GM19438 (cell line): Measurements from ENCODE around the gene TSPO2.

Experiments used
- ATAC-seq: cut with Tn5 transposase; IDR thresholded peaks from one replicate; pipeline ENCODE4 v1.9.1; 2021; ENCODE audit warnings: low read depth; ENCODE audit not compliant: unreplicated experiment

TSPO2 gene

DNA sequence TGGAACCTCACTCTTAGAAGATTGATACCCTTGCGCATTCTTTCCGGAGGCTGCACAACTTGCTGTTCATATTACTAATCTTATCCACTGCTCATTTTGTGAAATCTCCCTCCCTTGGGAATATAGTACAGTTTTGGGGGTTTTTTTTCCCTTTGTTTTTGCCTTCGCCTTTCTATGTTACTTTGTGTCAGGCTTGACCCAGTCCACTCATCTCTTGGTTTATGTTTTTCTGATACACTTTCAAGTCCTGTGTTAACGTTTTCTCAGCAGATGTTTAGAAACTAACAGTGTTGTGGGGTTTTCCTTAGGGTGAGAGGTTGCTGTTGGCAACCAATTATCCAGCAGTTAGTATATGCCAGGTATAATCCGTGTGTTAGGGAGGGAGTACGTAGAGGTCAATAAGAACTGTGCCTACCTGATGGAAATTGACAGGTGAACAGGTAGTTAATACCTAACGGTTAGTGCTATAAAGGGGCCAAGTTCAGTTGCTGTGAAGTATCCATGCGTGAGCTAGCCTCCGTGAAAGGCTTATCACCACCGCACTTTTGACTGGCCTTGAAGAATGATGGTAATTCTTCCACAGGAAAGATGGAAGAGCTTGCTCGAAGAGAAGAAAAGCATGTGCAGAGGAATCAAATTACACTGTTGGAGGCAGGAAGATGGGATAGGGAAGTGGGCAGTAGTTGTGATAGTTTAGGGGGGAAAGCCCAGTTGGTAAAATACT lies 31.9 kb downstream of the TSPO2 start:
- no peak for ATAC-seq

DNA sequence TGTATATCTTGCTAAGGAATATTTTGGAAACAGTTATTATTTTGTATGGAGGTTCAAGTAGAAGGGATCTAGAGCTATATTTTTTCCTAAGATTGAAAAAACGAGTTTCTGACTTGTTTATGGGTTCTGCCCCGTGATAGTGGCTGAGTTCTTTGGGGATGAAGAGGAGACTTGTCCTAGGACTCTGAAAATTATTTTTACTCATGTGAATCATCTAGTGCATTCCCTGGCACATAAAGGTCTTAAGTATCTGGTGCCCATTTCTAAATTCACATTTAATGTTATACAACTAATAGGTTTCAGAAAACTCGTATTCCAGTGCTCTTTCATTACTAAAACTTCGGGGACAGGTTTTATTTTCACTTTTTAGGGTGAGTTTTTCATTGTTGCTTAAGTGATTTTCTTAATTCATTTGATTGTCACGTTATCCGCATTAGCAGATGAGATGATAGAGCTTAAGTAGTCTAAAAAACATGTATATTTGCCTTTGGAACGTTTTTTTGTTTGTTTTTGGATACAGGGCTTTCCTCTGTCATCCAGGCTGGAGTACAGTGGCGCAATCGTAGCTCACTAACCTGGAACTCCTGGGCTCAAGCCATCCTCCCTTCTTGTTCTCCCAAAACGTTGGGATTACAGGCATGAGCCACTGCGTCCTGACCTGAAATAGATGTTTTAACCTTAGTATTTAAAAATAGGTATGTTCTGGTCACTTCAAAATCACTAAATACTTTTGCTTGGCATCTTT lies 32.6 kb downstream of the TSPO2 start:
- ATAC-seq, result no peak

- no peak for ATAC-seq
Observed at GRCh38 chr6:41075651-41076626, 33.7 kb downstream of the TSPO2 start.

DNA sequence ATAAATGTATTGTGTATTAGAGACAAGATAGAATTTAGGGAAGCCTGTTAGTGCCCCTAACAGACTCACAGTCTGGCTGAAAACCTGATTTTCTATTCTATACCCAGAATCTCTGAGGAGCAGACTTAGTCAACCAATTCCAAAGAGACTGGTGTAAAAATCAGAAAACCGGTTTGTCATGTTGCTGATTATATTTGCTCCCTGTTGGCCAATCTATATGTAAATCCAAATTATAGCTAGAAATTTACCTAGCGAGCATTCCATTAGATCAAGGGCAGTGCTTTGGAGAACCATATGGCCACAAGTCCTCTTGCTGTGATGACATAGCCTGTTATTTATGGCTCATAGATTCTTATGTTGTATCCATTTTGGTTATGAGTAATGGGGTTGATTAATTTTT lies 35.3 kb downstream of the TSPO2 start:
- no peak for ATAC-seq

GRCh38 chr6:41078101-41078500 lies 35.8 kb downstream of the TSPO2 start:
- no peak for ATAC-seq

- no peak for ATAC-seq
Observed at GRCh38 chr6:41079080-41079479, 36.8 kb downstream of the TSPO2 start.

DNA sequence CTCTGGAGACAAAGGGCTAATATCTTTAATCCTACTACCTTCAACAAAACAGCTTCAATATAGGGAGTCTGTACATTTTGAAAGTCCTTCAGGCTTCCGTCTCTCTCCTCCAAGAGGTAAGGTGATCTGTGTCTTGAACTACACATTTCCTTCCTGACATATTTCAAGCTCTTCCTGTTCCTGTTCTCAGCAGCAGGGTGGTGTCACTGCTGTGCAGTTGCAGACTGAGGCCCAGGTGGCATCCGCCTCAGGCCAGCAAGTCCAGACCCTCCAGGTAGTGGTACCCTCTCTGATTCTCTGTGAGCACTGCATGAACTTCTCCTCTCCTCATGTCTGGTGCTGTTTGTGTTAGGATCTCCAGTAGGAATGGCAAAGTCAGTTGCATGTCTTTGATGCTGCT lies 38.4 kb downstream of the TSPO2 start:
- ATAC-seq, result no peak

GRCh38 chr6:41083072-41083471 lies 40.8 kb downstream of the TSPO2 start:
- ATAC-seq, result no peak

DNA sequence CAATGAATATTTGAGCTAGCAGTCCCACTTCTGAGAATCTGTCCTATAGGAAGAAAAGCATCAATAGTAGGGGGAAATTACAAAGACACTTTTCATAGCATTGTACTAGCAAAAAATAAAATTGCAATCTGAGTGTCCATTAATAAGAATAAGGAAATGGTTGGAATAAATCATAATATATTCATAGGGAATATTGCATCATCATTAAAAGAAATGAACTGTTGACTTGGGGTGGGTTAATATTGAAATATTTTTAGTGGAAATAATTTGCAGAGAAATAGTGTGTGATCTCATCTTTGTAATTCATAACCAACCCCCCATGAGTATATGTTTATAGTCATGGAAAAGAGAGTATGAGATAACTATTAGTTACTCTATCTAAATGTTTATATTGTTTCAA lies 42.9 kb downstream of the TSPO2 start:
- ATAC-seq, result no peak

DNA sequence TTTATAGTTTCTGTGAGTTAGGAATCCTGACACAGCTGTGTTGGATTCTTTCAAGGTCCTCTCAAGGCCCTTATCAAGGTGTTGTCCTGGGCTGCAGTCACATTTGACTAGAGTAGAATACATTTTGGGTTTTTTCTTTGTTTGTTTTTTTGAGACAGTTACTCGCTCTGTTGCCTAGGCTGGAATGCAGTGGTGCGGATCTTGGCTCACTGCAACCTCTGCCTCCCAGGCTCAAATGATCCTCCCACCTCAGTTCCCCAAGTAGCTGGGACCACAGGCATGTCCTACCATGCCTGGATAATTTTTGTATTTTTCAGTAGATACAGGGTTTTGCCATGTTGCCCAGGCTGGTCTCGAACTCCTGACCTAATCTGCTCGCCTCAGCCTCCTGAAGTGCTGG lies 46.2 kb downstream of the TSPO2 start:
- no peak for ATAC-seq

DNA sequence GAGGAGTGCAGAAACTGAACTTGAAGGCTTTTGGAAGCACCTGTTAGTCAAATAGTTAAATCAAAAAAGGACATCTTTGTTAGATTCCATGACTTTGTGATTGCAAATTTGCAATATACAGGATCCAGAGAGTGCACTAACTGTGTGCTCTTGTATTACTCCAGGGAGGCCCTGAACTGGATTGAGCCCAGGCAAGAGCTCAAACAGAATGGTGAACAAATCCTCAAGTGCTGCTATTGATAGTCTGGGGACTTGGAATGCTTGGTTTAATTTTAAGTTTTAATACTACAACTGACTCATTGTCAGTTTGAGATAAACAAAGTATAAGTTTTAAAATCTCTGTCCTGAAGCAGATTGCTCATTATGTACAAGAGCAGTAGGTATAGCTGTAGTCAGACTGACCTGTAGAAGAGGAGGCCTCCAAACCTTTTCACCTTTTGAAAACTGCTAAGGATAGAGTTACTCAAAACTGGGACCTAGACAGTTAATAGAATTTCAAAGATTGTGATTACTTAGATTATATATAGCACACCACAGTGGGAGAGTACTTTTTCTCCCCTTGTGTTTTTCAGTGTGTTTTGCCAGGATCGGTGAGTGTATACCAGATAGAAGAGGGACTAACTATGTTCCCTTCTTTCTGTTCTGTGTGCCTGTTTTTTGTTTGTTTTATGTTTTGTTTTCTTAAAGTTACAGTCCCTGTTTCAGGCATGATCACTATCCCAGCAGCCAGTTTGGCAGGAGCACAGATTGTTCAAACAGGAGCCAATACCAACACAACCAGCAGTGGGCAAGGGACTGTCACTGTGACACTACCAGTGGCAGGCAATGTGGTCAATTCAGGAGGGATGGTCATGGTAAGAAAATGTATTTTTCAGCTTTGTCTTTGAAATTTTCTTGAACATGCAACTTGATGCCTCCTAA lies 48.8 kb downstream of the TSPO2 start:
- ATAC-seq, result no peak

DNA sequence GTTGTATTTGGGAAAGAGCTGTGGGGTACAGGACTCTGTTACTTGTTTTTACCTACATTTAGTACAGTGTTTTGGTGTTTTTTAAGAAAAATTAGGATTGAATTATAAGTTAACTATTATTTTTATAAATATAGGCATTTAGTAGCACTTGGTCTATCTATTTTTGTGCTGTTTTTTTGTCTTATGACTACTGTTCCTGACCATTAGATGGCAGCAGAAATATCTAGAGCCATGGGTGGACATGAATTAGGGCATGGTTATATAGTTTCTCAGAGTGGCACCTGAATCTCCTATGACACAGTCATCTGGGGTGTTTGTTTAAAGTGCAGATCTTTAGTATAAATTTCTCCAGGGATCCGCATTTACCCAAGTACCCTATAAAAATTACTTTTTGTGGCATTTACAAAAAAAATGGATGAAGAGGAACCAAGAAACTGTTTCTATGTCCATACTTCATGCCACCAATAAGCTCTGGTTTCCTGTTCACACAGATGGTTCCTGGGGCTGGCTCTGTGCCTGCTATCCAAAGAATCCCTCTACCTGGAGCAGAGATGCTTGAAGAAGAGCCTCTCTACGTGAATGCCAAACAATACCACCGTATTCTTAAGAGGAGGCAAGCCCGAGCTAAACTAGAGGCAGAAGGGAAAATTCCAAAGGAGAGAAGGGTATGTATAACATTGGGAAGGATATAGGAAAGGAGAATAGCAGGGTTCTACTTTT lies 50.3 kb downstream of the TSPO2 start:
- no peak for ATAC-seq

DNA sequence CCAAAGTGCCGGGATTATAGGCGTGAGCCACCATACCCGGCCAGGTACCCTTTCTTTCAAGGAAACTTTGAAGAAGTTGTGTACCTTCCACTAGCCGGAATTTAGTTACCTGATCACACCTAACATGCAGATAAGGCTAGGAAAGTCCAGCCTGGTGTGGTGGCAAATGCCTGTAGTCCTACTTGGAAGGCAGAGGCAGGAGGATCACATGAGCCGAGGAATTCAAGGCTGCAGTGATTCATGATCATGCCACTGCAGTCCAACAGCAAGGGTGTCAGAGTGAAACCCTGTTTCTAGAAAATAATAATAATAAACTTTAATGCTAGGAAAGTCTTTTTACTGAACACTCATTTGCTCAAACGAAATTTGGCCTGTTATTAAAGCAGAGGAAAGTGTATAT lies 51.5 kb downstream of the TSPO2 start:
- ATAC-seq, result no peak
